Keratinocyte (primary cell): Measurements from ENCODE around the gene SNX3. TPM values are rescaled to one million over a fixed set of nuclear protein-coding genes. Genes with fewer than 3 reads are reported as not detected.

Source experiments
- DNase-seq: peaks from one replicate; pipeline ENCODE4 v3.0.0-alpha.2; 2011; ENCODE audit warnings: low read depth, missing footprints, low spot score
- FAIRE-seq: peaks from 2 replicates; lab custom pipeline; 2011; peaks lifted over from hg19 to GRCh38; lab: Jason Lieb, UNC
- H2AFZ ChIP-seq: 2 replicates; pipeline ENCODE4 v1.6.0; 2012; ENCODE audit warnings: low read length, control low read depth, inconsistent platforms; ENCODE audit not compliant: control insufficient read depth
- H3K27ac ChIP-seq: 2 replicates; pipeline ENCODE4 v1.5.1; 2011; ENCODE audit warnings: low read length; ENCODE audit not compliant: control insufficient read depth, insufficient read depth
- H3K27me3 ChIP-seq: 3 replicates; pipeline ENCODE4 v1.6.0; 2011; ENCODE audit warnings: low read length; ENCODE audit not compliant: control insufficient read depth, insufficient read depth; ENCODE audit errors: extremely low read depth
- H3K36me3 ChIP-seq, 2 experiments: 2 replicates in 1 of 2; 3 replicates in 1 of 2; pipeline ENCODE4 v1.5.1; 2011; ENCODE audit warnings: low read length in 2 of 2, mild to moderate bottlenecking in 1 of 2; ENCODE audit not compliant: control insufficient read depth in 2 of 2, insufficient read depth in 2 of 2; ENCODE audit errors: extremely low read depth in 1 of 2
- H3K4me1 ChIP-seq: 3 replicates; pipeline ENCODE4 v1.5.1; 2011; ENCODE audit warnings: low read length; ENCODE audit not compliant: control insufficient read depth, insufficient read depth; ENCODE audit errors: extremely low read depth
- H3K4me2 ChIP-seq: 3 replicates; pipeline ENCODE4 v1.6.0; 2011; ENCODE audit warnings: low read depth, low read length; ENCODE audit not compliant: control insufficient read depth, insufficient read depth; ENCODE audit errors: extremely low read depth
- H3K4me3 ChIP-seq, 3 experiments: fragments of 200-600 bp in 1 of 3; sonication (generic) in 1 of 3; 2 replicates in 2 of 3; 3 replicates in 1 of 3; pipeline ENCODE4 v1.5.1; 2011 to 2016; ENCODE audit warnings: low read length in 3 of 3, mild to moderate bottlenecking in 3 of 3, control low read depth in 2 of 3, inconsistent platforms in 1 of 3, low read depth in 1 of 3, mixed read lengths in 1 of 3, mixed run types in 1 of 3, moderate library complexity in 1 of 3; ENCODE audit not compliant: control insufficient read depth in 2 of 3, insufficient read depth in 2 of 3; ENCODE audit errors: extremely low read depth in 1 of 3
- H3K79me2 ChIP-seq: 2 replicates; pipeline ENCODE4 v1.6.0; 2012; ENCODE audit warnings: low read length; ENCODE audit not compliant: control insufficient read depth, insufficient read depth
- H3K9ac ChIP-seq: 3 replicates; pipeline ENCODE4 v1.6.0; 2011; ENCODE audit warnings: low read length; ENCODE audit not compliant: control insufficient read depth, insufficient read depth; ENCODE audit errors: extremely low read depth
- H3K9me1 ChIP-seq: 3 replicates; pipeline ENCODE4 v1.6.0; 2011; ENCODE audit warnings: low read length; ENCODE audit not compliant: control insufficient read depth, insufficient read depth; ENCODE audit errors: extremely low read depth
- H3K9me3 ChIP-seq: 2 replicates; pipeline ENCODE4 v1.5.1; 2012; ENCODE audit warnings: low read depth, low read length; ENCODE audit not compliant: control insufficient read depth
- H4K20me1 ChIP-seq: 3 replicates; pipeline ENCODE4 v1.6.0; 2011; ENCODE audit warnings: low read length; ENCODE audit not compliant: control insufficient read depth, insufficient read depth; ENCODE audit errors: extremely low read depth
- CTCF ChIP-seq, 3 experiments: IDR thresholded peaks in 1 of 3; conservative IDR thresholded peaks in 1 of 3; optimal IDR thresholded peaks in 1 of 3; 2 replicates in 2 of 3; 3 replicates in 1 of 3; pipeline versions ENCODE3 to v1.5.1; 2011; ENCODE audit warnings: low read length in 3 of 3, mild to moderate bottlenecking in 3 of 3, moderate library complexity in 2 of 3, control low read depth in 1 of 3, inconsistent platforms in 1 of 3; ENCODE audit not compliant: insufficient read depth in 2 of 3; ENCODE audit errors: extremely low read depth in 1 of 3
- EZH2 ChIP-seq: IDR thresholded peaks from one replicate; pipeline ENCODE4 v1.6.1; 2012; ENCODE audit warnings: inconsistent platforms, mild to moderate bottlenecking, low read length, moderate library complexity
- dilution Hi-C: fragments of 300-500 bp; cut with MboI; formaldehyde crosslinking; loops from one replicate; pipeline ENCODE4 v1.7.0; 2020; ENCODE audit warnings: low sequenced_read_pairs; ENCODE audit not compliant: extremely low pct_ligation_motif_present
- polyA plus RNA-seq, 5 experiments: library from polyadenylated mRNA; depleted of rRNA in 3 of 5; stranded (reverse) in 3 of 5; stranded (forward) in 1 of 5; unstranded in 1 of 5; fragments of >200 nt; gene quantifications; 1 replicate in 1 of 5; 2 replicates in 3 of 5; 3 replicates in 1 of 5; pipeline versions ENCODE4 v1.2.1 to v1.2.3, GENCODE V29; 2011 to 2012; ENCODE audit warnings: missing spikeins in 2 of 5, low read depth in 1 of 5, low replicate concordance in 1 of 5

Gene SNX3
- polyA plus RNA-seq, 1 donor (not counting 4 experiments of a cell fraction or from before 2014, with no cell fraction given): 460 TPM

GRCh38 chr6:108175176-108175591, 85.7 kb downstream of the SNX3 start:
- DNase-seq (no peak), FAIRE-seq (no peak)
- Histone ChIP-seq H3K27ac (no peak overlapping the region), H3K36me3 (no peaks in the 10 kb centered on the region), H3K4me2 (peak overlapping the region; percentile 89), H3K4me3 (peak overlapping the region in 1 of 3 experiments; percentile 65), H3K4me1 (peaks cover 5% of the 10 kb centered on the region), H3K9me1 (no peaks in the 10 kb centered on the region), H3K9ac (no peak overlapping the region), H3K27me3 (peaks cover 65% of the 10 kb centered on the region), H3K9me3 (no peaks in the 10 kb centered on the region), H2AFZ (no peak overlapping the region), H3K79me2 (no peaks in the 10 kb centered on the region), H4K20me1 (no peaks in the 10 kb centered on the region)
- TF ChIP-seq CTCF (optimal IDR thresholded peaks at IDR 0.05 in 1 of 3, IDR thresholded peaks at IDR 0.05 in 1 of 3, conservative IDR thresholded peaks at IDR 0.05 in 1 of 3; ENCODE audit: extremely low read depth in 1 of 3, insufficient read depth in 2 of 3, low read length in 3 of 3): no peak
- TF ChIP-seq EZH2: peak; percentile 16
- dilution Hi-C loops: no loop called here

GRCh38 chr6:108174371-108175175, 86.3 kb downstream of the SNX3 start:
- Histone ChIP-seq H3K4me3 (no peak overlapping the region), H3K4me2 (no peak overlapping the region), H3K9me3 (no peaks in the 10 kb centered on the region), H3K4me1 (peaks cover 5% of the 10 kb centered on the region), H3K27ac (no peak overlapping the region), H3K9me1 (no peaks in the 10 kb centered on the region), H3K36me3 (no peaks in the 10 kb centered on the region), H3K9ac (no peak overlapping the region), H3K79me2 (no peaks in the 10 kb centered on the region), H4K20me1 (no peaks in the 10 kb centered on the region), H2AFZ (no peak overlapping the region), H3K27me3 (peaks cover 66% of the 10 kb centered on the region)
- TF ChIP-seq EZH2 (peak; percentile 22), CTCF (optimal IDR thresholded peaks at IDR 0.05 in 1 of 3, IDR thresholded peaks at IDR 0.05 in 1 of 3, conservative IDR thresholded peaks at IDR 0.05 in 1 of 3; ENCODE audit: extremely low read depth in 1 of 3, insufficient read depth in 2 of 3, low read length in 3 of 3) (no peak)
- DNase-seq (no peak), FAIRE-seq (no peak)
- dilution Hi-C loops: no loop called here
